ENCODE measurements around the gene GORASP1. TPM values are rescaled to one million over a fixed set of nuclear protein-coding genes. Genes with fewer than 3 reads are reported as not detected.

The GORASP1 gene
- total RNA-seq, 6 experiments from 2014 or later = 27.8 to 35.5 (median 33.1) TPM

DNA sequence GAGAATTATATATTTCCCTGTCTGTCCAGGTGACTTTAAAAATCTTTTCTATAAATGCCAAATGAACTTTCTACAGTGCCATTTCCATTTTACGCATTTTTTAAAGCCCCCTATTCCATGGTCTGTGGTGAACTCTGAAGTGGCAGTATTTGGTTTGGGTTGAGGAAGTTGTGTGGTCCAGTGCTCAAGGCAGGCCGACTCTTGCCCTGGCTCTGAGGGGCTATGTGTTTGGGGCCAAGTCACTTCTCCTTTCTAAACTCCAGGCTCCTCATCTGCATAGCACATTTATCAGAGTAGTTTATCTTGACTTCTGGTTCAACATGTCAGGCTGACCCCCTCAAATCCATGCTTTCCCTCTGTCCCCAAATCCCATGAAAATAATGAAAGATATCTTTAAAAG, 14.2 kb upstream of the GORASP1 start:
- intact Hi-C loops (cut with DNase I) = loop anchor here in 1 of 2 donors (10.0 kb wide), 1 partner anchor 163 kb away; the partner anchor contains the start of gene CX3CR1
- Histone ChIP-seq H3K36me3 (no peaks in the 10 kb centered on the region), H3K4me1 (peaks cover 0 to 14% (median 2%) of the 10 kb centered on the region in 4 donors), H3K9me3 (no peaks in the 10 kb centered on the region), H3K27me3 (no peaks in the 10 kb centered on the region), H3K4me3 (no peak overlapping the region), H3K27ac (no peak overlapping the region)
- WGBS (ENCODE audit: insufficient coverage, low coverage, low lambda C conversion rate, missing lambda C conversion rate) = 56% methylated on average over 1 of the region's 2 CpGs
- no peak for ATAC-seq
- no peak for TF ChIP-seq CTCF (IDR thresholded peaks at IDR 0.05)
- no peak for TF ChIP-seq POLR2A (IDR thresholded peaks at IDR 0.05)
- no peak for DNase-seq

GRCh38 chr3:39118931-39119660, 11.7 kb upstream of the GORASP1 start:
- no peak for TF ChIP-seq POLR2A (IDR thresholded peaks at IDR 0.05)
- 62% methylated on average over 4 of the region's 5 CpGs for WGBS (ENCODE audit: insufficient coverage, low coverage, low lambda C conversion rate, missing lambda C conversion rate)
- Histone ChIP-seq H3K27ac (no peak overlapping the region), H3K36me3 (no peaks in the 10 kb centered on the region), H3K4me3 (no peak overlapping the region), H3K4me1 (peaks cover 0 to 9% (median 0%) of the 10 kb centered on the region in 4 donors), H3K27me3 (no peaks in the 10 kb centered on the region), H3K9me3 (no peaks in the 10 kb centered on the region)
- DNase-seq (no peak), ATAC-seq (peak; percentile 48 to 89 (median 65))
- intact Hi-C loops (cut with DNase I) = no loop called here

DNA sequence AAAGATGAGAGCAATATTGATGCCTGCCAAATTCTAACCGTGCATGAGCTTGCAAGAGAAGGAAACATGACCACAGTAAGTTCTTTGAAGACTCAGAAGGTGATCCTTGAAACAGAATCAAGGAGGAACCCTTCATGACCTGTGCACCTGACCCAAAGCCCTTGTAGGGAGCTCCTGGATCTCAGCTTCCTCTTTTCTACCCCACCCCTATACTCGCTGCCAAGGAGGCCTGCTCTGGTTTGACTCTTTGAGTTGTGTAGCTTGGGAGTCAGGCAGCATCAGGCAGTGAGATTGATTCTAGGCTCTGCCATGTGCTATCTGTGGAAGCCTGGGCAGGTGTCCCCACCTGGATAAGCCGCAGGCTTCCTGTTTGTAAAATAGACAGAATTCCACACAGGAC, 10.7 kb upstream of the GORASP1 start:
- WGBS (ENCODE audit: insufficient coverage, low coverage, low lambda C conversion rate, missing lambda C conversion rate) = 74% methylated on average over 3 of the region's 3 CpGs
- DNase-seq = no peak
- intact Hi-C loops (cut with DNase I) = no loop called here
- Histone ChIP-seq H3K4me3 (no peak overlapping the region), H3K27me3 (no peaks in the 10 kb centered on the region), H3K9me3 (no peaks in the 10 kb centered on the region), H3K27ac (no peak overlapping the region), H3K36me3 (no peaks in the 10 kb centered on the region), H3K4me1 (peaks cover 0 to 9% (median 0%) of the 10 kb centered on the region in 4 donors)
- no peak for ATAC-seq
- no peak for TF ChIP-seq CTCF (IDR thresholded peaks at IDR 0.05)
- no peak for TF ChIP-seq POLR2A (IDR thresholded peaks at IDR 0.05)

DNA sequence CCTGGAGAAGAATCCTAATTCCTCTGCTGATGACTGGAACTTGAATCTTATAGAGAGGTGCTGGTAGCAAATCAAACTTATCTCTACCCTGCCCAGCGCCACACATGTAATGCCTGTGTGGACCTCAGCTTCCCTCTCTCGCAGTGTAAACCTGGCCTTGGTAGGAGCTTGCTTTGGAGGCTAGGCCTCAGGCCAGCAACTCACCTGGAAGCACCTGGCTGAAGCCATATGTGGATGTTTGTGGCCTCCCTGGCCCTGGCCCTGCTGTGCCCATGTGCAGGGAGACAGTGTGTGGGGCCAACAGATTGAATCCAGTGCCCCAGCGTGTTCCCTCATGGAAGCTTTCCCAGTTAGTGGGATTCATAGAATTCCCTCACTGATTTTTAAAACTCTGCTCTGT, 8.4 kb upstream of the GORASP1 start:
- ATAC-seq = no peak
- DNase-seq = no peak
- Histone ChIP-seq H3K27me3 (no peaks in the 10 kb centered on the region), H3K27ac (no peak overlapping the region), H3K4me1 (peaks cover 0 to 9% (median 0%) of the 10 kb centered on the region in 4 donors), H3K9me3 (no peaks in the 10 kb centered on the region), H3K36me3 (no peaks in the 10 kb centered on the region), H3K4me3 (no peak overlapping the region)
- WGBS (ENCODE audit: insufficient coverage, low coverage, low lambda C conversion rate, missing lambda C conversion rate) = 83% methylated on average over 1 of the region's 3 CpGs
- no peak for TF ChIP-seq POLR2A (IDR thresholded peaks at IDR 0.05)
- no peak for TF ChIP-seq CTCF (IDR thresholded peaks at IDR 0.05)
- intact Hi-C loops (cut with DNase I) = no loop called here

DNA sequence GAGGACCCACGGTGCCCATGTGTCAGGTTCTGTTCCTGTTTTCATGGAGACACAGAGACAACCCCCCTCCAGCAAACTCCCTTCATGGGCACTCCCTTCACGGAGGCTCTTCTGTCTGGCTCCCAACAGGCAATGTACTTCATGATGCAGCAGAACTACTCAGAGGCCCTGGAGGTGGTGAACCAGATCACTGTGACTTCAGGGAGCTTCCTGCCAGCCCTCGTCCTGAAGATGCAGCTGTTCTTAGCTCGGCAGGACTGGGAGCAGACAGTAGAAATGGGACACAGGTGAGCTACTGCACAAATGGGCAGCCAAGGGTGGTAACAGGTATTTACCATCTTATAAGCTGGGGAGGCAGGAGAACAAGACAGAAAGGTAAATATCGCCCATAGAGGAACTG, 7.0 kb upstream of the GORASP1 start:
- peaks cover 0 to 4% (median 0%) of the 10 kb centered on the region in 4 donors for H3K4me1 ChIP-seq
- no peak overlapping the region for H3K27ac ChIP-seq
- intact Hi-C loops (cut with DNase I) = no loop called here
- DNase-seq (peak in 1 of 3 donors; percentile 22), ATAC-seq (no peak)
- TF ChIP-seq CTCF (IDR thresholded peaks at IDR 0.05) (no peak), POLR2A (IDR thresholded peaks at IDR 0.05) (no peak)
- H3K9me3 ChIP-seq = no peaks in the 10 kb centered on the region
- no peaks in the 10 kb centered on the region for H3K36me3 ChIP-seq
- H3K27me3 ChIP-seq = no peaks in the 10 kb centered on the region
- no peak overlapping the region for H3K4me3 ChIP-seq
- WGBS (ENCODE audit: insufficient coverage, low coverage, low lambda C conversion rate, missing lambda C conversion rate) = 75% methylated on average over 4 of the region's 5 CpGs
